Measurements from ENCODE around the gene FAM149A.

FAM149A gene

DNA sequence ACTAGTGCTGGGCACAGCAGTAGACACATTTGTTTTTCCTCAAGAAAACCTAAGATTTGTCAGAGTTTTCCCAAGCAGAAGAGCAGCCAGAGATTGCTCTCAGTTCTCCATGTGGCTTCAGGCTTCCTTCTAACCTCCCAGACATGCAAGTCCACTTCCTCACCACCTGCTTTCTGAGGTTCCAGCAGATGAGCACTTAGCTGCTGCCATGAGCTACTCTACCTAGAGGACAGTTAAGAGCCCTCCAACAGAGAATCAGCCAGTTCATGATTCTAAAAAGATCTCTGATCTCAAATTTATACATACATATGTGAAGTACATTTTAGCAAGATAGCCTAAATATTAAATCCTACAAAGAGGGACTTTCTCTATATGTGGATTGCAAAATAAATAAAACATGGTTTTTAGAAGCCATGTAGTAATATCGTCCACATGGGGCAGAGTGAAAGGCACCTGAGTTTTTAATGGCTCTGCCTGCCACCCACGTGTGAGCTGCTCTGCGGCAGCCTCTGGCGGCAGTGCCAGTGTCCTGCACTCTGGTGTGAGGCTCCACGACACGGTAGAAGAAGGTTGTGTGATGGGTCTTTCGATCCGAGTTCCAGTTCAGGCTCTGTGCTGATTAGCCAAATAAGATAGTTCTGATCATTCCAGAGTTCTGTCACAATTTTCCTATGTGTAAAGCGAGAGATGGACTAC is 97.2 kb downstream of the FAM149A start:
- TF ChIP-seq, protein P1, sequence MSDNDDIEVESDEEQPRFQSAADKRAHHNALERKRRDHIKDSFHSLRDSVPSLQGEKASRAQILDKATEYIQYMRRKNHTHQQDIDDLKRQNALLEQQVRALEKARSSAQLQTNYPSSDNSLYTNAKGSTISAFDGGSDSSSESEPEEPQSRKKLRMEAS (IDR thresholded peaks at IDR 0.05; ENCODE audit: low read depth, low read length): peak; percentile 91
- TF ChIP-seq, protein P2, sequence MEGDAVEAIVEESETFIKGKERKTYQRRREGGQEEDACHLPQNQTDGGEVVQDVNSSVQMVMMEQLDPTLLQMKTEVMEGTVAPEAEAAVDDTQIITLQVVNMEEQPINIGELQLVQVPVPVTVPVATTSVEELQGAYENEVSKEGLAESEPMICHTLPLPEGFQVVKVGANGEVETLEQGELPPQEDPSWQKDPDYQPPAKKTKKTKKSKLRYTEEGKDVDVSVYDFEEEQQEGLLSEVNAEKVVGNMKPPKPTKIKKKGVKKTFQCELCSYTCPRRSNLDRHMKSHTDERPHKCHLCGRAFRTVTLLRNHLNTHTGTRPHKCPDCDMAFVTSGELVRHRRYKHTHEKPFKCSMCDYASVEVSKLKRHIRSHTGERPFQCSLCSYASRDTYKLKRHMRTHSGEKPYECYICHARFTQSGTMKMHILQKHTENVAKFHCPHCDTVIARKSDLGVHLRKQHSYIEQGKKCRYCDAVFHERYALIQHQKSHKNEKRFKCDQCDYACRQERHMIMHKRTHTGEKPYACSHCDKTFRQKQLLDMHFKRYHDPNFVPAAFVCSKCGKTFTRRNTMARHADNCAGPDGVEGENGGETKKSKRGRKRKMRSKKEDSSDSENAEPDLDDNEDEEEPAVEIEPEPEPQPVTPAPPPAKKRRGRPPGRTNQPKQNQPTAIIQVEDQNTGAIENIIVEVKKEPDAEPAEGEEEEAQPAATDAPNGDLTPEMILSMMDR (IDR thresholded peaks at IDR 0.05; ENCODE audit: low read depth, low read length): peak; percentile 78
- TF ChIP-seq POLR2A (IDR thresholded peaks at IDR 0.05; ENCODE audit: extremely low read depth, insufficient read length): no peak
- peak; percentile 90 for TF ChIP-seq MYC (IDR thresholded peaks at IDR 0.05; ENCODE audit: low read depth, low read length)
- H3K4me3 ChIP-seq (ENCODE audit: low read depth, low read length): no peak overlapping the region
- DNase-seq (ENCODE audit: low read depth): peak; percentile 60

DNA sequence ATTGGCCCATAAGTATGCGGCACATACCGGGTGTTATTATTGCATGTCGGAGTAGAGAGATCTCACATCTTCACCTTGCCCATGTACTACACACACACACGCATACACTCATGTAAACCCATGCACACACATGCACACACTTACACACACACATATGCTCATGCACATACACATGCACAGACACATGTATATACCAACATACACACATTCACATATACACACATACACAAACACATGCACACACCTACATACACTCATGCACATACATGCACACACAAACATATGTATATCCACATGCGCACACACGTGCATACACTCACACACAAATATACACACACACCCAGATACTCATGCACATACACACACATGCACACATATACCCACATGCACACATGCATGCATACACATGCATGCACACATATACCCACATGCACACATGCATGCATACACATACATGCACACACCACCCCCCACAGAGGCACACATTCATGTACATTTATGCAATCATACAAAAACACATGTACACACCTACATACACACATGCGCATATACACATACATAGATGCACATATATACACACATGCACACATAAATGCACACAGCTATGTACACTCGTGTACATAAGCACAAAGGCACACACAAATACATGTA is 98.1 kb downstream of the FAM149A start:
- H3K4me3 ChIP-seq (ENCODE audit: low read depth, low read length): no peak overlapping the region
- no peak for DNase-seq (ENCODE audit: low read depth)
- TF ChIP-seq, protein P2 (IDR thresholded peaks at IDR 0.05; ENCODE audit: low read depth, low read length): no peak
- TF ChIP-seq POLR2A (IDR thresholded peaks at IDR 0.05; ENCODE audit: extremely low read depth, insufficient read length) (no peak), MYC (IDR thresholded peaks at IDR 0.05; ENCODE audit: low read depth, low read length) (no peak)
- TF ChIP-seq, protein P1 (IDR thresholded peaks at IDR 0.05; ENCODE audit: low read depth, low read length): no peak

DNA sequence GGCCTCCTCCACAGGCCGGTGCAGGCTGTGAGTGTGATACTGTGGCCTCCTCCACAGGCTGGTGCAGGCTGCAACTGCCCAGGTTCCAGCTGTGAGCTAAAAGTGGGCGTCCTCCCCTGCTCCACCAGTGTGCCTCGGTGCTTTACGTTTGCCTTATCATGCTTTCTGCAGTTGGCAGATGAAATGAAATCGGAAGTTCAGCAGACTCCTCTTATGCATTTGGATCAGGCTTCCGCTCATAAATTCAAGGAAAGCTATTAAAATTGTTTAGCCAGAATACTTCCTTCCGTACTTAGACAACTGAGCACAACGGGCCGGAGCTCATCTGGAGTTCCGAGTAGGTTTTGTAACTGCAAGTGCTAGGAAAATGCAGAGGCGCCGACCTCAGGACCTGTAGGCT is 98.9 kb downstream of the FAM149A start:
- no peak for DNase-seq (ENCODE audit: low read depth)
- no peak overlapping the region for H3K4me3 ChIP-seq (ENCODE audit: low read depth, low read length)
- TF ChIP-seq MYC (IDR thresholded peaks at IDR 0.05; ENCODE audit: low read depth, low read length) (no peak), POLR2A (IDR thresholded peaks at IDR 0.05; ENCODE audit: extremely low read depth, insufficient read length) (no peak)
- TF ChIP-seq, protein P2 (IDR thresholded peaks at IDR 0.05; ENCODE audit: low read depth, low read length): no peak
- TF ChIP-seq, protein P1 (IDR thresholded peaks at IDR 0.05; ENCODE audit: low read depth, low read length): no peak

DNA sequence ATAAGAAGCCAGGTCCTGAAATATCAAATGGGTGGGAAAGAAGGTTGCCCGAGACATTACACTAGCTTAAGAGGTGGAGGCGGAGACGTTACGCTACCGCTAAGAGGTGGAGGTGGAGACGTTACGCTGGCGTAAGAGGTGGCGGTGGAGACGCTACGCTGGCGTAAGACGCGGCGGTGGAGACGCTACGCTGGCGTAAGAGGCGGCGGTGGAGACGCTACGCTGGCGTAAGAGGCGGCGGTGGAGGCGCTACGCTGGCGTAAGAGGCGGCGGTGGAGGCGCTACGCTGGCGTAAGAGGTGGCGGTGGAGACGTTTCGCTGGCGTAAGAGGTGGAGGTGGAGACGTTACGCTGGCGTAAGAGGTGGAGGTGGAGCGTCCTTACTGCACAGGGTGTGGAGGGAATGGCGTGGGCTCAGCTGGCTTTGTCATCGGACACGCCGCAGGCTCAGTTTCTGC is 99.6 kb downstream of the FAM149A start:
- TF ChIP-seq POLR2A (IDR thresholded peaks at IDR 0.05; ENCODE audit: extremely low read depth, insufficient read length) (no peak), MYC (IDR thresholded peaks at IDR 0.05; ENCODE audit: low read depth, low read length) (no peak)
- TF ChIP-seq, protein P1 (IDR thresholded peaks at IDR 0.05; ENCODE audit: low read depth, low read length): no peak
- TF ChIP-seq, protein P2 (IDR thresholded peaks at IDR 0.05; ENCODE audit: low read depth, low read length): no peak
- no peak overlapping the region for H3K4me3 ChIP-seq (ENCODE audit: low read depth, low read length)

DNA sequence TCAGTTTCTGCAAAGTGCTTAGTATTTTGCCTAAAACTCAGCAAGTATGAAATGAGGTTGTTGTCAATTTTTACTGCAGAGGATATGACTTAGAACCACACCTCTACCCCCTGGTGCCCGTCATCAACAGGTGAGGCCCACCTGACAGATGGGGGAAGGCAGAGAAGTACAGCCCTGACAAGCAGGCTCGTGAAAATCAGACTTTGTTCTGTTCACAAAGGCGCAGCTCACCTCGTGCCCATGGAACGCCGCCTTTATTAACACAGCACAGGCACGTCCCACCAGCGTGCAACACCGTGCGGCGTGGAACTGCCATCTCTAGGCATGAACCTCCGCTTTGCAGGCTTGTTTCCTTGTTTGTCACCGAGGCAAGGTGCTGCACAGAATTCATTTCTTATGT is 100.2 kb downstream of the FAM149A start:
- H3K4me3 ChIP-seq (ENCODE audit: low read depth, low read length): no peak overlapping the region
- TF ChIP-seq POLR2A (IDR thresholded peaks at IDR 0.05; ENCODE audit: extremely low read depth, insufficient read length): no peak
- TF ChIP-seq, protein P2 (IDR thresholded peaks at IDR 0.05; ENCODE audit: low read depth, low read length): no peak
- no peak for TF ChIP-seq MYC (IDR thresholded peaks at IDR 0.05; ENCODE audit: low read depth, low read length)
- no peak for DNase-seq (ENCODE audit: low read depth)

More for the DNA sequence above, 99.6 kb downstream of the FAM149A start:
- DNase-seq (ENCODE audit: low read depth): no peak
